Measurements from ENCODE around the gene SASH1.

SASH1 gene

GRCh38 chr6:148323344-148323743 lies 19.3 kb upstream of the SASH1 start:
- H4K20me1 ChIP-seq (ENCODE audit: control insufficient read depth, insufficient read depth, low read depth, low read length), result no peaks in the 10 kb centered on the region
- H3K9me3 ChIP-seq (ENCODE audit: control insufficient read depth, insufficient read depth, low read length), result no peaks in the 10 kb centered on the region
- no peaks in the 10 kb centered on the region for H3K4me1 ChIP-seq (ENCODE audit: control insufficient read depth, low read length)
- no peak overlapping the region for H3K27ac ChIP-seq (ENCODE audit: low read depth, low read length)
- no peaks in the 10 kb centered on the region for H3K79me2 ChIP-seq (ENCODE audit: control insufficient read depth, low read length)
- H3K36me3 ChIP-seq (ENCODE audit: control insufficient read depth, low read length), result no peaks in the 10 kb centered on the region
- TF ChIP-seq EZH2phosphoT487 (IDR thresholded peaks at IDR 0.05; ENCODE audit: borderline replicate concordance, low read length) (no peak), CTCF (IDR thresholded peaks at IDR 0.05; ENCODE audit: low read depth, low read length, poor library complexity, severe bottlenecking) (no peak)
- H3K9me2 ChIP-seq (replicated peaks; ENCODE audit: control insufficient read depth, low read length), result no peaks in the 10 kb centered on the region
- no peak overlapping the region for H3K4me2 ChIP-seq (ENCODE audit: low read length)
- no peaks in the 10 kb centered on the region for H3F3A ChIP-seq (ENCODE audit: control insufficient read depth, insufficient read depth)
- H3K27me3 ChIP-seq (ENCODE audit: control insufficient read depth, low read length), result no peaks in the 10 kb centered on the region
- no peak overlapping the region for H3K4me3 ChIP-seq (ENCODE audit: low read length)

GRCh38 chr6:148324297-148324985 lies 18.2 kb upstream of the SASH1 start:
- Histone ChIP-seq H3K27me3 (ENCODE audit: control insufficient read depth, low read length) (no peaks in the 10 kb centered on the region), H3K79me2 (ENCODE audit: control insufficient read depth, low read length) (no peaks in the 10 kb centered on the region), H3K9me3 (ENCODE audit: control insufficient read depth, insufficient read depth, low read length) (no peaks in the 10 kb centered on the region), H3K4me1 (ENCODE audit: control insufficient read depth, low read length) (no peaks in the 10 kb centered on the region), H3K4me3 (ENCODE audit: low read length) (no peak overlapping the region), H3F3A (ENCODE audit: control insufficient read depth, insufficient read depth) (no peaks in the 10 kb centered on the region), H4K20me1 (ENCODE audit: control insufficient read depth, insufficient read depth, low read depth, low read length) (no peaks in the 10 kb centered on the region), H3K4me2 (ENCODE audit: low read length) (no peak overlapping the region), H3K9me2 (replicated peaks; ENCODE audit: control insufficient read depth, low read length) (no peaks in the 10 kb centered on the region), H3K27ac (ENCODE audit: low read depth, low read length) (no peak overlapping the region), H3K36me3 (ENCODE audit: control insufficient read depth, low read length) (no peaks in the 10 kb centered on the region)
- TF ChIP-seq CTCF (IDR thresholded peaks at IDR 0.05; ENCODE audit: low read depth, low read length, poor library complexity, severe bottlenecking) (no peak), EZH2phosphoT487 (IDR thresholded peaks at IDR 0.05; ENCODE audit: borderline replicate concordance, low read length) (no peak)

- no peaks in the 10 kb centered on the region for H3F3A ChIP-seq (ENCODE audit: control insufficient read depth, insufficient read depth)
- TF ChIP-seq CTCF (IDR thresholded peaks at IDR 0.05; ENCODE audit: low read depth, low read length, poor library complexity, severe bottlenecking) (no peak), EZH2phosphoT487 (IDR thresholded peaks at IDR 0.05; ENCODE audit: borderline replicate concordance, low read length) (no peak)
- H3K4me3 ChIP-seq (ENCODE audit: low read length), result no peak overlapping the region
- H3K4me1 ChIP-seq (ENCODE audit: control insufficient read depth, low read length), result no peaks in the 10 kb centered on the region
- H4K20me1 ChIP-seq (ENCODE audit: control insufficient read depth, insufficient read depth, low read depth, low read length), result no peaks in the 10 kb centered on the region
- H3K9me2 ChIP-seq (replicated peaks; ENCODE audit: control insufficient read depth, low read length), result no peaks in the 10 kb centered on the region
- no peak overlapping the region for H3K4me2 ChIP-seq (ENCODE audit: low read length)
- H3K27ac ChIP-seq (ENCODE audit: low read depth, low read length), result no peak overlapping the region
- H3K36me3 ChIP-seq (ENCODE audit: control insufficient read depth, low read length), result no peaks in the 10 kb centered on the region
- no peaks in the 10 kb centered on the region for H3K79me2 ChIP-seq (ENCODE audit: control insufficient read depth, low read length)
- H3K9me3 ChIP-seq (ENCODE audit: control insufficient read depth, insufficient read depth, low read length), result no peaks in the 10 kb centered on the region
- no peaks in the 10 kb centered on the region for H3K27me3 ChIP-seq (ENCODE audit: control insufficient read depth, low read length)
Measured at GRCh38 chr6:148325316-148326068, 17.1 kb upstream of the SASH1 start.

All from DOHH2 (cell line).